Stimulated activated CD8-positive, alpha-beta memory T cell treated with anti-CD3 and anti-CD28 coated beads, Interleukin-2, amount 100 ng/mL, for 48 hours (primary cell): ENCODE measurements around the gene LRSAM1.

Source experiments
- DNase-seq, 2 donors: peaks; one replicate each; pipeline ENCODE4 v3.0.0-alpha.2; 2020; ENCODE audit warnings: low read depth in 2 of 2

LRSAM1 gene

GRCh38 chr9:127426756-127427155 is 24.6 kb upstream of the LRSAM1 start:
- DNase-seq = no peak

- DNase-seq = no peak
These were observed 23.0 kb upstream of the LRSAM1 start for GRCh38 chr9:127428348-127428747.

DNA sequence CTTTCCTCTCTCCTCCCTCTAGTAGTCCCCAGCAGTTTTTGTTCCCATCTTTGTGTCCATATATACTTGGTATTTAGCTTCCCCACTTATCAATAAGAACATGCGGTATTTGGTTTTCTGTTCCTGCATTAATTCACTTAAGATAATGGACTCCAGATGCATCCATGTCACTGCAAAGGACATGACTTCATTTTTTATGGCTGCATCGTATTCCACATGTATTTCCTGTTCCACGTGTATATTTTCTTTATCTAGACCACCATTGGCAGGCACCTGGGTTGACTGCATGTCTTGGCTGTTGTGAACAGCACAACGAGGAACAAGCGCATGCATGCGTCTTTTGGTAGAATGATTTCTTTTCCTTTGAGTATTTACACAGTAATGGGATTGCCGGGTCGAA is 20.9 kb upstream of the LRSAM1 start:
- no peak for DNase-seq

- no peak for DNase-seq
These were observed 13.6 kb upstream of the LRSAM1 start for GRCh38 chr9:127437497-127438264.

GRCh38 chr9:127438394-127438793 is 12.9 kb upstream of the LRSAM1 start:
- no peak for DNase-seq

DNA sequence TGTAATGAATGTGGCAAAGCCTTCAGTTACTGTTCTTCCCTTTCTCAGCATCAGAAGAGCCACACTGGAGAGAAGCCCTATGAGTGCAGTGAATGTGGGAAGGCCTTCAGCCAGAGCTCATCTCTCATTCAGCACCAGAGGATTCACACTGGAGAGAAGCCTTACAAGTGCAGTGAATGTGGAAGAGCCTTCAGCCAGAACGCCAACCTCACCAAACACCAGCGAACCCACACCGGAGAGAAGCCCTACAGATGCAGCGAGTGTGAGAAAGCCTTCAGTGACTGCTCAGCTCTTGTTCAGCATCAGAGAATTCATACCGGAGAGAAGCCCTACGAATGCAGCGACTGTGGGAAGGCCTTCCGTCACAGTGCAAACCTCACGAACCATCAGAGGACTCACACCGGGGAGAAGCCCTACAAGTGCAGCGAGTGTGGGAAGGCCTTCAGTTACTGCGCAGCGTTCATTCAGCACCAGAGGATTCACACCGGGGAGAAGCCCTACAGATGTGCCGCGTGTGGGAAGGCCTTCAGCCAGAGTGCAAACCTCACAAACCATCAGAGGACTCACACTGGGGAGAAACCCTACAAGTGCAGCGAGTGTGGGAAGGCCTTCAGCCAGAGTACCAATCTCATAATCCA is 6.9 kb upstream of the LRSAM1 start:
- no peak for DNase-seq

GRCh38 chr9:127444921-127445850 is 6.1 kb upstream of the LRSAM1 start:
- no peak for DNase-seq

- DNase-seq = no peak
These were observed 5.2 kb upstream of the LRSAM1 start for GRCh38 chr9:127445851-127446712.

- DNase-seq = no peak
These were observed 4.4 kb upstream of the LRSAM1 start for GRCh38 chr9:127446713-127447415.

GRCh38 chr9:127447416-127448111 is 3.7 kb upstream of the LRSAM1 start:
- DNase-seq = no peak

DNA sequence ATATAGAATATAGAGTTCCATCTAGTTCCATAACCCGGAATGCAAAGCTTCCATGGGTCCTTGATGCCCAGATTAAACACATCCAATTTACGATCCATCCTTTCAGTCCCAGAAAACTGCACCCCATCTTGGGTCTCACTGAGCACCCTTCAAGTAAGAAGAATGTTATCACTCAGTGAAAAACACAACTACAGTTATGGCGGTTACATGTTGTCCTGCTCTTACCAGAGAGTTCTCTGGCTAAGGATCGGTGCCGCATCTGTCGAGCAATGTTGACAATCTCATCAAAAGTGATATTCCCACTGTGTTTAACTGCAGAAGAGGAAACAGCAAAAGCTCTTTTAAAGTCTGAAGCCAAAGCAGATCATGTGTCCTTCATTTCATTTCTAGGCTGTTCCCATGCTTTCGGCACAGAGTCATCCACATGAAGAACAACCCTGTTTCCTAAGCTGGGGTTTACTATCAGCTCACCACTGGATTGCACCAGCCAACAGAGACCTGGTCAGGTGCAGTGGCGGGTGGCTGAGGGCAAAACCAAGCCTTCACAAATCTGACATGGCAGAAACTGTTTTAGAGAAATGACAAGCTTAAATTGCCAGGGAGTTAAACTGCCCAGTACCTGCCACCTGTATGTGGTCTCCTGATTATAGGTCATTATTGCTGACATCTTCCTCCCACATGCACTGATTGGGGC is 3.1 kb upstream of the LRSAM1 start:
- DNase-seq = no peak

- no peak for DNase-seq
These were observed 1.9 kb upstream of the LRSAM1 start for GRCh38 chr9:127449332-127449966.

- no peak for DNase-seq
These were observed 1.0 kb upstream of the LRSAM1 start for GRCh38 chr9:127450243-127450760.

DNA sequence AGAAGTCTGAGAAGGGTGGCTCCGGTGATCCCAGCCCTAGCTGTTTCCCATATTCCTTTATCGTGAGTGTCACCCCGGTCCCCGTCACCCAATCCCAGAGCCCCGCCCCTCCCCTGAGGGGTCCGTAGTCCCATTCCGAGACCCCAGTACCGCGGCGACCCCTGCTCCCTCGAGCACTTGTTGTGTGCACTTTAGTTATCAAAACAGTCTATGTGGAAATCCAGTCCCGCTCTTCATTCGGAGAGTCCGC is 223 bp downstream of the LRSAM1 start:
- no peak for DNase-seq

DNA sequence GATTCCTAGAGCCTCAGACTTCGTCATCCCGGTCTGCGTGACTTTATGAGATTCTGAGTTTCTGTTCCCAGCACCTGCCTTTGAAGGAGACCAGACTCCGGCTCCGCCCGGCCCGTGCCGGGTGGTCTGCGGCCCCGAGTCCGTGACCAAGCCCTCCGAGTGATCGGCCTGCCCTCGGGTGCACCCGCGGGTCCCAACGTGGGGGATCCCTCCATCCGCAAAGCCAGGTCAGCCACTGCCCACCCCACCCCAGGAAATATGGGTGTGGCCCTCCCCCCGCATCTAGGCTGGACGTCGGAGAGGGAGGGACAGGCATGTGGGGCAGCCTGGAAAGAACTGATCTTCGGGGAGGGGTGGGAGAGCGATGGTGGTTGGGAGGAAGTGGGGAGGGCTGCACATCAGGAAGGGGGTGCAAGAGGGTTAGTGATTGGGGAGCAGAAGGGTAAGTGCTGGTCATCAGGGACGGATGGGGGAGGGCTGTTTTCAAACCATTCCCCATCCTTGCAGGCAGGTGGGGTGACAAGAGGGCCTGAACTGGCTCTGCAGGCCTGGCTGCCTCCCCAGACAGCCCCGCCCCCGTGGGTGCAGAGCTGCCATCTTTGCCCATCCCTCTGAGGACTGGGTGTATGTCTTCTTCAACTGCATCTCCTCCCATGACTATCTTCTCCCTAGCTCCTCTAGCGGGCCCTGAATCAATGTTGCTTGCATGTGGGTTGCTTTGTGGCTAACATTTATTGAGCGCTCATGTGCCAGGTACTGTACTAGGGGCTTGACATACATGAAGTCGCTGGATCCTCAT is 747 bp downstream of the LRSAM1 start:
- peak in 1 of 2 donors; percentile 56 for DNase-seq

DNA sequence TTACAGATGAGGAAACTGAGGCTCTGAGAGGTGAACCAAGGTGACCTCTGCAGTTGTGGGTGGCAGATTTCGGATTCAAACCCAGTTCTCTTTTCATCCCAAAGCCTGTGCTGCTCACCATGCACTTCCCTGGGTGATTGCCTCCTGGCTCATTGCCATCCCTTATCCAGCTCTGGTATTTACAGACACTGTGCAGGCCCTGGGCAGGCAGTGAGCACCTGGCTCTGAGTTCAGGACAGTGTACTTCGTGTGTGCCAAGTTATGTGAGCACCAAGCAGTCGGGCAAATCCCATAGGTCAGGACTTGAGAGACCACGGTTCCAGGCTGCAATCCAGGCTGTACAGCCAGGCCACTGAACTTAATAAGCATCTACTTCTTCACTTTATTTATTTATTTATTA is 1.4 kb downstream of the LRSAM1 start:
- DNase-seq = no peak

GRCh38 chr9:127455324-127455992 is 4.1 kb downstream of the LRSAM1 start:
- no peak for DNase-seq
